Endothelial cell of umbilical vein (primary cell): Measurements from ENCODE around the gene ZNF831.

Experiments used
- POLR2A ChIP-seq: IDR thresholded peaks from 2 replicates; pipeline ENCODE4 v1.6.1; 2012; ENCODE audit warnings: low read depth, mild to moderate bottlenecking, control low read depth, low read length
- POLR2AphosphoS5 ChIP-seq: IDR thresholded peaks from 2 replicates; pipeline ENCODE4 v1.6.1; 2012; ENCODE audit warnings: low read depth, mild to moderate bottlenecking, control low read depth, low read length, moderate library complexity; ENCODE audit not compliant: insufficient read depth
- TF ChIP-seq, protein P1 (sequence below): IDR thresholded peaks from 2 replicates; pipeline ENCODE4 v1.6.1; 2011; ENCODE audit not compliant: insufficient read depth, insufficient read length

GRCh38 chr20:59157531-59157930 lies 6.1 kb upstream of the ZNF831 start:
- no peak for TF ChIP-seq POLR2AphosphoS5
- TF ChIP-seq, protein P1, sequence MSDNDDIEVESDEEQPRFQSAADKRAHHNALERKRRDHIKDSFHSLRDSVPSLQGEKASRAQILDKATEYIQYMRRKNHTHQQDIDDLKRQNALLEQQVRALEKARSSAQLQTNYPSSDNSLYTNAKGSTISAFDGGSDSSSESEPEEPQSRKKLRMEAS = no peak
- no peak for TF ChIP-seq POLR2A
